Measurements from ENCODE around the gene SHISA8. TPM values are rescaled to one million over a fixed set of nuclear protein-coding genes. Genes with fewer than 3 reads are reported as not detected.
A peak's percentile ranks its signal among the peaks of the same experiment; 100 is the strongest.

SHISA8 gene
- total RNA-seq, 1 donor from 2014 or later = 1.0 TPM

- H3K27ac Mint-ChIP-seq = peak overlapping the region; percentile 92
- peaks cover 52% of the 10 kb centered on the region for H3K4me1 Mint-ChIP-seq (ENCODE audit: low read depth)
- peak overlapping the region; percentile 57 for H3K4me3 Mint-ChIP-seq (ENCODE audit: low read depth)
- intact Hi-C loops (cut with micrococcal nuclease) = no loop called here
- H3K36me3 Mint-ChIP-seq (ENCODE audit: low read depth) = peaks cover 63% of the 10 kb centered on the region
- no peaks in the 10 kb centered on the region for H3K9me3 Mint-ChIP-seq
- no peak for DNase-seq (ENCODE audit: low spot score)
- H3K27me3 Mint-ChIP-seq (ENCODE audit: low read depth) = no peaks in the 10 kb centered on the region
Measured at GRCh38 chr22:41943661-41944209, 28.9 kb upstream of the SHISA8 start.

GRCh38 chr22:41940832-41941765, 26.2 kb upstream of the SHISA8 start:
- DNase-seq (ENCODE audit: low spot score) = peak; percentile 81
- intact Hi-C loops (cut with micrococcal nuclease) = loop anchor here (1.0 to 2.0 kb wide), 10 partner anchors 14 to 494 kb away; partner anchors contain the start of genes CCDC134, SNU13, SREBF2 and TNFRSF13C
- Mint-ChIP-seq H3K36me3 (ENCODE audit: low read depth) (peaks cover 68% of the 10 kb centered on the region), H3K27me3 (ENCODE audit: low read depth) (no peaks in the 10 kb centered on the region), H3K4me1 (ENCODE audit: low read depth) (peaks cover 46% of the 10 kb centered on the region), H3K9me3 (no peaks in the 10 kb centered on the region), H3K4me3 (ENCODE audit: low read depth) (peak overlapping the region; percentile 87), H3K27ac (peak overlapping the region; percentile 100)

- peak overlapping the region; percentile 100 for H3K27ac Mint-ChIP-seq
- peak overlapping the region; percentile 87 for H3K4me3 Mint-ChIP-seq (ENCODE audit: low read depth)
- H3K36me3 Mint-ChIP-seq (ENCODE audit: low read depth) = peaks cover 62% of the 10 kb centered on the region
- peak; percentile 92 for DNase-seq (ENCODE audit: low spot score)
- H3K4me1 Mint-ChIP-seq (ENCODE audit: low read depth) = peaks cover 42% of the 10 kb centered on the region
- intact Hi-C loops (cut with micrococcal nuclease) = loop anchor here (1.0 to 2.0 kb wide), 8 partner anchors 13 to 493 kb away; partner anchors contain the start of genes CCDC134, SNU13, SREBF2 and TNFRSF13C
- H3K9me3 Mint-ChIP-seq = no peaks in the 10 kb centered on the region
- H3K27me3 Mint-ChIP-seq (ENCODE audit: low read depth) = no peaks in the 10 kb centered on the region
Measured at GRCh38 chr22:41939981-41940831, 25.3 kb upstream of the SHISA8 start.

GRCh38 chr22:41936894-41937169, 22.0 kb upstream of the SHISA8 start:
- intact Hi-C loops (cut with micrococcal nuclease) = no loop called here
- Mint-ChIP-seq H3K4me1 (ENCODE audit: low read depth) (peaks cover 27% of the 10 kb centered on the region), H3K9me3 (no peaks in the 10 kb centered on the region), H3K27me3 (ENCODE audit: low read depth) (no peaks in the 10 kb centered on the region), H3K4me3 (ENCODE audit: low read depth) (no peak overlapping the region), H3K27ac (no peak overlapping the region), H3K36me3 (ENCODE audit: low read depth) (peaks cover 35% of the 10 kb centered on the region)
- no peak for DNase-seq (ENCODE audit: low spot score)

GRCh38 chr22:41935509-41935908, 20.6 kb upstream of the SHISA8 start:
- H3K9me3 Mint-ChIP-seq = no peaks in the 10 kb centered on the region
- peaks cover 14% of the 10 kb centered on the region for H3K4me1 Mint-ChIP-seq (ENCODE audit: low read depth)
- DNase-seq (ENCODE audit: low spot score) = no peak
- H3K27ac Mint-ChIP-seq = no peak overlapping the region
- peaks cover 22% of the 10 kb centered on the region for H3K36me3 Mint-ChIP-seq (ENCODE audit: low read depth)
- intact Hi-C loops (cut with micrococcal nuclease) = no loop called here
- H3K4me3 Mint-ChIP-seq (ENCODE audit: low read depth) = no peak overlapping the region
- H3K27me3 Mint-ChIP-seq (ENCODE audit: low read depth) = no peaks in the 10 kb centered on the region

GRCh38 chr22:41935015-41935351, 20.1 kb upstream of the SHISA8 start:
- H3K4me1 Mint-ChIP-seq (ENCODE audit: low read depth) = peaks cover 10% of the 10 kb centered on the region
- H3K9me3 Mint-ChIP-seq = no peaks in the 10 kb centered on the region
- intact Hi-C loops (cut with micrococcal nuclease) = no loop called here
- no peak for DNase-seq (ENCODE audit: low spot score)
- no peak overlapping the region for H3K27ac Mint-ChIP-seq
- H3K36me3 Mint-ChIP-seq (ENCODE audit: low read depth) = peaks cover 18% of the 10 kb centered on the region
- no peak overlapping the region for H3K4me3 Mint-ChIP-seq (ENCODE audit: low read depth)
- H3K27me3 Mint-ChIP-seq (ENCODE audit: low read depth) = no peaks in the 10 kb centered on the region

- DNase-seq (ENCODE audit: low spot score) = no peak
- intact Hi-C loops (cut with micrococcal nuclease) = no loop called here
- no peaks in the 10 kb centered on the region for H3K9me3 Mint-ChIP-seq
- H3K36me3 Mint-ChIP-seq (ENCODE audit: low read depth) = peaks cover 14% of the 10 kb centered on the region
- no peak overlapping the region for H3K27ac Mint-ChIP-seq
- no peaks in the 10 kb centered on the region for H3K27me3 Mint-ChIP-seq (ENCODE audit: low read depth)
- H3K4me1 Mint-ChIP-seq (ENCODE audit: low read depth) = peaks cover 5% of the 10 kb centered on the region
- H3K4me3 Mint-ChIP-seq (ENCODE audit: low read depth) = no peak overlapping the region
Measured at GRCh38 chr22:41934284-41935014, 19.6 kb upstream of the SHISA8 start.

- DNase-seq (ENCODE audit: low spot score) = no peak
- no peak overlapping the region for H3K4me3 Mint-ChIP-seq (ENCODE audit: low read depth)
- H3K27ac Mint-ChIP-seq = peak overlapping the region; percentile 22
- H3K36me3 Mint-ChIP-seq (ENCODE audit: low read depth) = peaks cover 6% of the 10 kb centered on the region
- H3K9me3 Mint-ChIP-seq = no peaks in the 10 kb centered on the region
- H3K27me3 Mint-ChIP-seq (ENCODE audit: low read depth) = no peaks in the 10 kb centered on the region
- peaks cover 7% of the 10 kb centered on the region for H3K4me1 Mint-ChIP-seq (ENCODE audit: low read depth)
- intact Hi-C loops (cut with micrococcal nuclease) = no loop called here
Measured at GRCh38 chr22:41933411-41934177, 18.7 kb upstream of the SHISA8 start.

- Mint-ChIP-seq H3K27ac (no peak overlapping the region), H3K36me3 (ENCODE audit: low read depth) (peaks cover 4% of the 10 kb centered on the region), H3K9me3 (no peaks in the 10 kb centered on the region), H3K4me1 (ENCODE audit: low read depth) (peaks cover 12% of the 10 kb centered on the region), H3K4me3 (ENCODE audit: low read depth) (no peak overlapping the region), H3K27me3 (ENCODE audit: low read depth) (peaks cover 8% of the 10 kb centered on the region)
- no peak for DNase-seq (ENCODE audit: low spot score)
- intact Hi-C loops (cut with micrococcal nuclease) = no loop called here
Measured at GRCh38 chr22:41932353-41932752, 17.5 kb upstream of the SHISA8 start.

- no peak overlapping the region for H3K27ac Mint-ChIP-seq
Measured at GRCh38 chr22:41931701-41932269, 16.9 kb upstream of the SHISA8 start.

GRCh38 chr22:41929418-41929810, 14.5 kb upstream of the SHISA8 start:
- intact Hi-C loops (cut with micrococcal nuclease) = no loop called here
- DNase-seq (ENCODE audit: low spot score) = no peak
- no peak overlapping the region for H3K4me3 Mint-ChIP-seq (ENCODE audit: low read depth)
- H3K9me3 Mint-ChIP-seq = no peaks in the 10 kb centered on the region
- H3K36me3 Mint-ChIP-seq (ENCODE audit: low read depth) = no peaks in the 10 kb centered on the region
- H3K27me3 Mint-ChIP-seq (ENCODE audit: low read depth) = peaks cover 20% of the 10 kb centered on the region
- peaks cover 11% of the 10 kb centered on the region for H3K4me1 Mint-ChIP-seq (ENCODE audit: low read depth)
- no peak overlapping the region for H3K27ac Mint-ChIP-seq

More at GRCh38 chr22:41931701-41932269, 16.9 kb upstream of the SHISA8 start:
- intact Hi-C loops (cut with micrococcal nuclease) = no loop called here
- Mint-ChIP-seq H3K4me1 (ENCODE audit: low read depth) (peaks cover 12% of the 10 kb centered on the region), H3K36me3 (ENCODE audit: low read depth) (peaks cover 4% of the 10 kb centered on the region), H3K27me3 (ENCODE audit: low read depth) (peaks cover 11% of the 10 kb centered on the region), H3K4me3 (ENCODE audit: low read depth) (no peak overlapping the region), H3K9me3 (no peaks in the 10 kb centered on the region)
- DNase-seq (ENCODE audit: low spot score) = no peak

Data from activated T-helper 2 cell treated with anti-CD3 and anti-CD28 coated beads, Interferon-gamma antibody, Interleukin-2, Interleukin-4, amounts not matched to agents 10 μg/mL and 5 μg/mL and 100 μg/mL, durations not matched to agents 14 hours and 24 hours and 36 hours (primary cell).